GM21528 (cell line): ENCODE measurements around the gene P2RY2.

Source experiments
- ATAC-seq: cut with Tn5 transposase; IDR thresholded peaks from one replicate; pipeline ENCODE4 v1.9.1; 2021; ENCODE audit warnings: mild to moderate bottlenecking, moderate library complexity; ENCODE audit not compliant: unreplicated experiment, low FRiP score

The P2RY2 gene

GRCh38 chr11:73277467-73277866 lies 59.4 kb downstream of the P2RY2 start:
- no peak for ATAC-seq

DNA sequence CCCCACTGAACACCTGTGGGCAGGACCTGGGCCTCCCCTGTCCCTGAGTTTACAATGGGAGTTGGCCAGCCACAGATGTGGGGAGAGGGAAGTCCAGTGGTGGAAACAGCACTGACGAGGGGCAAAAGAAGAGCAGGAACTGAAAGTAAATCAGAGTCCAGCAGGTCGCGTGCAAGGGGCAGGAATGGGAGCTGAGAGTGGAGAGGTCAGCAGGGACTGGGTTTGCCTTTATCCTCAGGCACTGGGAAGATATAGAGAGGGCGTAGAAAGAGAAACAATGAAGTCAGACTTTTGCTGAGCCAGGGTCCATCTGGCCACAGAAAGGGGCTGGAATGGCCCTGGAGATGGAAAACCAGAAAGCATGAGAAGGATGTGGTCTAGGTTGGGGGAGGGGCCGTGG lies 62.5 kb downstream of the P2RY2 start:
- no peak for ATAC-seq

GRCh38 chr11:73281201-73281741 lies 63.2 kb downstream of the P2RY2 start:
- no peak for ATAC-seq

GRCh38 chr11:73281796-73282660 lies 63.9 kb downstream of the P2RY2 start:
- ATAC-seq: no peak

- ATAC-seq: no peak
These were observed 65.4 kb downstream of the P2RY2 start for GRCh38 chr11:73283276-73284000.

GRCh38 chr11:73284106-73284505 lies 66.0 kb downstream of the P2RY2 start:
- ATAC-seq: no peak

DNA sequence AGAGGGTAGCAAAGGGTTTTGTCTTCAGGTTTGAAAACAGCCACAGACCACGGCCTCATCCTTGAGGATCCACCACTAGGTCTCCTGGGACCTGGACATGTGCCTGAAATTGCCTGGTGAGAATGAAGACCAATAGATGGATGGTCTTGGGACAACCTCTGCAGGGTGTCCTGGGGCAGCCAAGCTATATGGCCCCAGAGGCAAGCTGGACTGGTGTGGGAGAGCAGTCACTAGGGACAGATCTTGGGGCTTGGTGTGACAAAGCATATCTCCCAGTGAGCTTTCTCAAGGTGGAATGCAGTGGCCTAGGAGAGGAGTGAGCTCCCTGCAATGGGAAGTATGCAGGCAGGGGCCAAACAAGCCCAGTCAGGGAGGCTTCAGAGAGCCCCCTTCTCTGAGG lies 67.6 kb downstream of the P2RY2 start:
- no peak for ATAC-seq
